T-helper 17 cell (primary cell): Measurements from ENCODE around the gene DERA. TPM values are rescaled to one million over a fixed set of nuclear protein-coding genes. Genes with fewer than 3 reads are reported as not detected.
"Not testable (repeated sequence)": the region's sequence is repeated elsewhere in the genome, so short reads cannot be mapped to it uniquely, and the experiment has no call there.

Source experiments
- ATAC-seq: fragments of 150-1000 bp; cut with Tn5 transposase; 2 replicates; pipeline ENCODE4 v1.10.0; 2021; ENCODE audit warnings: mild to moderate bottlenecking, moderate library complexity
- DNase-seq, 3 donors: peaks; one replicate each; pipeline versions ENCODE4 v3.0.0 to v3.0.0-alpha.2; 2020 to 2021
- H3K9me3 ChIP-seq: one replicate; pipeline ENCODE4 v1.7.0; 2013; ENCODE audit warnings: low read length, mild to moderate bottlenecking; ENCODE audit not compliant: control insufficient read depth, poor library complexity, severe bottlenecking
- H3K27ac Mint-ChIP-seq: one replicate; pipeline ENCODE4 v1.8.0; 2022; ENCODE audit warnings: mild to moderate bottlenecking, moderate library complexity, mixed read lengths
- H3K27me3 Mint-ChIP-seq: one replicate; pipeline ENCODE4 v1.8.0; 2022; ENCODE audit warnings: mixed read lengths
- H3K36me3 Mint-ChIP-seq: one replicate; pipeline ENCODE4 v1.8.0; 2022; ENCODE audit warnings: low read depth, mixed read lengths
- H3K4me1 Mint-ChIP-seq: one replicate; pipeline ENCODE4 v1.8.0; 2022; ENCODE audit warnings: mild to moderate bottlenecking, mixed read lengths
- H3K4me3 Mint-ChIP-seq: one replicate; pipeline ENCODE4 v1.8.0; 2022; ENCODE audit warnings: mild to moderate bottlenecking, moderate library complexity, mixed read lengths
- total RNA-seq, 4 donors: library from RNA in 2 of 4; stranded (reverse) in 2 of 4; gene quantifications; one replicate each; pipeline ENCODE4 v1.2.3 and lab custom pipeline; 2022 to 2026

DERA gene
- total RNA-seq, 2 donors from 2014 or later, result 10.9 to 12.3 TPM

- DNase-seq, result no peak
- Mint-ChIP-seq H3K4me1 (no peaks in the 10 kb centered on the region), H3K27ac (no peak overlapping the region), H3K27me3 (no peaks in the 10 kb centered on the region), H3K36me3 (no peaks in the 10 kb centered on the region), H3K4me3 (no peak overlapping the region)
- no peaks in the 10 kb centered on the region for H3K9me3 ChIP-seq
- ATAC-seq, result no peak
These were observed 135.1 kb downstream of the DERA start for GRCh38 chr12:16046266-16046665.

- no peaks in the 10 kb centered on the region for H3K9me3 ChIP-seq
- no peaks in the 10 kb centered on the region for H3K27me3 Mint-ChIP-seq
- ATAC-seq, result no peak
- no peak overlapping the region for H3K27ac Mint-ChIP-seq
- no peak for DNase-seq
- no peak overlapping the region for H3K4me3 Mint-ChIP-seq
- H3K36me3 Mint-ChIP-seq, result no peaks in the 10 kb centered on the region
- H3K4me1 Mint-ChIP-seq, result no peaks in the 10 kb centered on the region
These were observed 137.4 kb downstream of the DERA start for GRCh38 chr12:16048511-16048910.

GRCh38 chr12:16056910-16057309 lies 145.8 kb downstream of the DERA start:
- H3K9me3 ChIP-seq, result no peaks in the 10 kb centered on the region
- Mint-ChIP-seq H3K4me3 (no peak overlapping the region), H3K27me3 (no peaks in the 10 kb centered on the region), H3K27ac (no peak overlapping the region), H3K4me1 (no peaks in the 10 kb centered on the region), H3K36me3 (no peaks in the 10 kb centered on the region)
- DNase-seq, result no peak
- ATAC-seq, result no peak

- not testable (repeated sequence) for H3K9me3 ChIP-seq, H3K27me3 Mint-ChIP-seq, H3K36me3 Mint-ChIP-seq, H3K4me1 Mint-ChIP-seq, ATAC-seq, DNase-seq, H3K4me3 Mint-ChIP-seq, H3K27ac Mint-ChIP-seq
These were observed 146.2 kb downstream of the DERA start for GRCh38 chr12:16057351-16057751.

- no peak for ATAC-seq
- H3K27me3 Mint-ChIP-seq, result peaks cover 2% of the 10 kb centered on the region
- no peaks in the 10 kb centered on the region for H3K9me3 ChIP-seq
- H3K36me3 Mint-ChIP-seq, result no peaks in the 10 kb centered on the region
- no peak for DNase-seq
- H3K4me3 Mint-ChIP-seq, result no peak overlapping the region
- H3K27ac Mint-ChIP-seq, result no peak overlapping the region
- H3K4me1 Mint-ChIP-seq, result no peaks in the 10 kb centered on the region
These were observed 151.5 kb downstream of the DERA start for GRCh38 chr12:16062611-16063010.

GRCh38 chr12:16063726-16064125 lies 152.6 kb downstream of the DERA start:
- H3K4me3 Mint-ChIP-seq, result no peak overlapping the region
- ATAC-seq, result no peak
- H3K9me3 ChIP-seq, result no peaks in the 10 kb centered on the region
- DNase-seq, result no peak
- H3K27ac Mint-ChIP-seq, result no peak overlapping the region
- no peaks in the 10 kb centered on the region for H3K36me3 Mint-ChIP-seq
- H3K4me1 Mint-ChIP-seq, result no peaks in the 10 kb centered on the region
- H3K27me3 Mint-ChIP-seq, result peaks cover 8% of the 10 kb centered on the region

- ATAC-seq (no peak), DNase-seq (no peak)
- Mint-ChIP-seq H3K4me3 (no peak overlapping the region), H3K27me3 (peaks cover 19% of the 10 kb centered on the region), H3K36me3 (no peaks in the 10 kb centered on the region), H3K4me1 (no peaks in the 10 kb centered on the region), H3K27ac (no peak overlapping the region)
- H3K9me3 ChIP-seq, result no peaks in the 10 kb centered on the region
These were observed 159.0 kb downstream of the DERA start for GRCh38 chr12:16070113-16070512.

GRCh38 chr12:16072678-16073077 lies 161.5 kb downstream of the DERA start:
- Mint-ChIP-seq H3K27me3 (peaks cover 17% of the 10 kb centered on the region), H3K27ac (no peak overlapping the region), H3K4me3 (no peak overlapping the region), H3K4me1 (no peaks in the 10 kb centered on the region), H3K36me3 (no peaks in the 10 kb centered on the region)
- ATAC-seq (no peak), DNase-seq (no peak)
- H3K9me3 ChIP-seq, result no peaks in the 10 kb centered on the region

GRCh38 chr12:16074894-16075293 lies 163.8 kb downstream of the DERA start:
- peaks cover 11% of the 10 kb centered on the region for H3K27me3 Mint-ChIP-seq
- H3K27ac Mint-ChIP-seq, result no peak overlapping the region
- ATAC-seq (no peak), DNase-seq (no peak)
- no peak overlapping the region for H3K4me3 Mint-ChIP-seq
- no peaks in the 10 kb centered on the region for H3K4me1 Mint-ChIP-seq
- H3K9me3 ChIP-seq, result no peaks in the 10 kb centered on the region
- H3K36me3 Mint-ChIP-seq, result no peaks in the 10 kb centered on the region

- Mint-ChIP-seq H3K4me1 (no peaks in the 10 kb centered on the region), H3K4me3 (no peak overlapping the region), H3K36me3 (no peaks in the 10 kb centered on the region), H3K27ac (no peak overlapping the region), H3K27me3 (peaks cover 6% of the 10 kb centered on the region)
- H3K9me3 ChIP-seq, result no peaks in the 10 kb centered on the region
- DNase-seq (no peak), ATAC-seq (no peak)
These were observed 164.8 kb downstream of the DERA start for GRCh38 chr12:16075887-16076286.

- DNase-seq (no peak), ATAC-seq (no peak)
- no peaks in the 10 kb centered on the region for H3K9me3 ChIP-seq
- no peaks in the 10 kb centered on the region for H3K4me1 Mint-ChIP-seq
- H3K27ac Mint-ChIP-seq, result no peak overlapping the region
- peaks cover 5% of the 10 kb centered on the region for H3K27me3 Mint-ChIP-seq
- no peak overlapping the region for H3K4me3 Mint-ChIP-seq
- no peaks in the 10 kb centered on the region for H3K36me3 Mint-ChIP-seq
These were observed 165.4 kb downstream of the DERA start for GRCh38 chr12:16076557-16076956.

- no peak for ATAC-seq
- Mint-ChIP-seq H3K4me3 (no peak overlapping the region), H3K27me3 (peaks cover 5% of the 10 kb centered on the region), H3K27ac (no peak overlapping the region), H3K4me1 (no peaks in the 10 kb centered on the region), H3K36me3 (no peaks in the 10 kb centered on the region)
- no peaks in the 10 kb centered on the region for H3K9me3 ChIP-seq
- DNase-seq, result no peak
These were observed 165.9 kb downstream of the DERA start for GRCh38 chr12:16076970-16077522.

GRCh38 chr12:16086462-16086861 lies 175.3 kb downstream of the DERA start:
- no peak overlapping the region for H3K4me3 Mint-ChIP-seq
- no peak overlapping the region for H3K27ac Mint-ChIP-seq
- no peaks in the 10 kb centered on the region for H3K4me1 Mint-ChIP-seq
- no peaks in the 10 kb centered on the region for H3K36me3 Mint-ChIP-seq
- ATAC-seq (no peak), DNase-seq (no peak)
- no peaks in the 10 kb centered on the region for H3K27me3 Mint-ChIP-seq
- no peaks in the 10 kb centered on the region for H3K9me3 ChIP-seq

GRCh38 chr12:16086942-16087341 lies 175.8 kb downstream of the DERA start:
- Mint-ChIP-seq H3K36me3 (no peaks in the 10 kb centered on the region), H3K4me1 (no peaks in the 10 kb centered on the region), H3K27ac (no peak overlapping the region), H3K27me3 (no peaks in the 10 kb centered on the region), H3K4me3 (no peak overlapping the region)
- ATAC-seq, result no peak
- DNase-seq, result no peak
- no peaks in the 10 kb centered on the region for H3K9me3 ChIP-seq
